CD14-positive monocyte (primary cell): ENCODE data around the gene RGMB. TPM values are rescaled to one million over a fixed set of nuclear protein-coding genes. Genes with fewer than 3 reads are reported as not detected.

Experiments
- DNase-seq, 3 donors: peaks; one replicate each; pipeline ENCODE4 v3.0.0-alpha.2; 2011 to 2022
- H2AFZ ChIP-seq: 2 replicates; pipeline ENCODE4 v1.6.0; 2012; ENCODE audit warnings: mild to moderate bottlenecking, low read depth, low read length, inconsistent platforms; ENCODE audit not compliant: insufficient read depth, poor library complexity, severe bottlenecking
- H3K27ac ChIP-seq, 2 donors: 1 replicate in 1 of 2; 2 replicates in 1 of 2; pipeline ENCODE4 v1.5.1; 2012 to 2013; ENCODE audit warnings: low read length in 2 of 2, control low read depth in 1 of 2, inconsistent platforms in 1 of 2, low read depth in 1 of 2, mild to moderate bottlenecking in 1 of 2
- H3K27me3 ChIP-seq, 2 donors: one replicate each; pipeline versions ENCODE4 v1.6.0 to v1.6.1; 2011 to 2013; ENCODE audit warnings: low read length in 2 of 2; ENCODE audit not compliant: control insufficient read depth in 2 of 2, insufficient read depth in 2 of 2
- H3K36me3 ChIP-seq, 2 donors: replicated peaks in 1 of 2; 1 replicate in 1 of 2; 2 replicates in 1 of 2; pipeline versions ENCODE4 v1.5.1 to v1.6.1; 2012 to 2013; ENCODE audit warnings: low read length in 2 of 2, control low read depth in 1 of 2, inconsistent platforms in 1 of 2, mild to moderate bottlenecking in 1 of 2; ENCODE audit not compliant: insufficient read depth in 2 of 2, control insufficient read depth in 1 of 2
- H3K4me1 ChIP-seq, 2 donors: 1 replicate in 1 of 2; 2 replicates in 1 of 2; pipeline versions ENCODE4 v1.5.1 to v1.6.1; 2012 to 2013; ENCODE audit warnings: low read length in 2 of 2, control low read depth in 1 of 2, inconsistent platforms in 1 of 2, mild to moderate bottlenecking in 1 of 2, moderate library complexity in 1 of 2; ENCODE audit not compliant: insufficient read depth in 2 of 2, control insufficient read depth in 1 of 2
- H3K4me2 ChIP-seq: replicated peaks from 2 replicates; pipeline ENCODE3; 2012; ENCODE audit warnings: low read length, moderate library complexity, mild to moderate bottlenecking; ENCODE audit not compliant: poor library complexity, severe bottlenecking; ENCODE audit errors: extremely low read depth
- H3K4me3 ChIP-seq, 3 experiments: fragments of 200-600 bp in 1 of 3; sonication (generic) in 1 of 3; replicated peaks in 1 of 3; 1 replicate in 2 of 3; 2 replicates in 1 of 3; pipeline ENCODE4 v1.5.1; 2011 to 2013; ENCODE audit warnings: low read length in 3 of 3, mild to moderate bottlenecking in 3 of 3, control low read depth in 2 of 3, low read depth in 2 of 3, inconsistent platforms in 1 of 3, moderate library complexity in 1 of 3
- H3K79me2 ChIP-seq: 2 replicates; pipeline ENCODE4 v1.6.0; 2012; ENCODE audit warnings: mild to moderate bottlenecking, control low read depth, inconsistent platforms, low read length, moderate library complexity; ENCODE audit not compliant: insufficient read depth
- H3K9ac ChIP-seq: 2 replicates; pipeline ENCODE4 v1.6.0; 2017; ENCODE audit warnings: low read length, mild to moderate bottlenecking; ENCODE audit not compliant: insufficient read depth, poor library complexity, severe bottlenecking
- H3K9me3 ChIP-seq, 2 donors: replicated peaks in 1 of 2; 1 replicate in 1 of 2; 2 replicates in 1 of 2; pipeline versions ENCODE4 v1.5.1 to v1.6.1; 2012 to 2013; ENCODE audit warnings: low read length in 2 of 2, control low read depth in 1 of 2; ENCODE audit not compliant: control insufficient read depth in 1 of 2, insufficient read depth in 1 of 2
- H4K20me1 ChIP-seq: 2 replicates; pipeline ENCODE4 v1.6.0; 2012; ENCODE audit warnings: mild to moderate bottlenecking, low read length, control low read depth, moderate library complexity; ENCODE audit not compliant: insufficient read depth
- H3K27ac Mint-ChIP-seq, 7 donors: one replicate each; pipeline ENCODE4 v1.8.0; 2020; ENCODE audit warnings: mild to moderate bottlenecking in 7 of 7, mixed read lengths in 7 of 7, moderate library complexity in 6 of 7, inconsistent platforms in 2 of 7
- H3K27me3 Mint-ChIP-seq, 3 donors: one replicate each; pipeline ENCODE4 v1.8.0; 2021 to 2022; ENCODE audit warnings: low read depth in 3 of 3, mild to moderate bottlenecking in 3 of 3, mixed read lengths in 3 of 3, moderate library complexity in 3 of 3, inconsistent platforms in 1 of 3
- H3K36me3 Mint-ChIP-seq, 2 donors: one replicate each; pipeline ENCODE4 v1.8.0; 2020; ENCODE audit warnings: mixed read lengths in 2 of 2, inconsistent platforms in 1 of 2, mild to moderate bottlenecking in 1 of 2
- H3K4me1 Mint-ChIP-seq: one replicate; pipeline ENCODE4 v1.8.0; 2020; ENCODE audit warnings: mild to moderate bottlenecking, mixed read lengths
- H3K4me3 Mint-ChIP-seq, 2 donors: one replicate each; pipeline ENCODE4 v1.8.0; 2020; ENCODE audit warnings: mild to moderate bottlenecking in 2 of 2, mixed read lengths in 2 of 2, moderate library complexity in 1 of 2
- H3K9me3 Mint-ChIP-seq, 7 donors: one replicate each; pipeline ENCODE4 v1.8.0; 2020 to 2022; ENCODE audit warnings: mixed read lengths in 7 of 7, mild to moderate bottlenecking in 6 of 7, moderate library complexity in 6 of 7, inconsistent platforms in 2 of 7
- CTCF ChIP-seq: fragments of 200-600 bp; IDR thresholded peaks from one replicate; pipeline ENCODE4 v1.8.0; 2022; ENCODE audit warnings: antibody characterized with exemption, mild to moderate bottlenecking
- WGBS: methylation state at CpG from one replicate; pipeline ENCODE4 v1.1.5; 2013; ENCODE audit warnings: missing lambda C conversion rate; ENCODE audit not compliant: insufficient coverage; 5-methylcytosine and 5-hydroxymethylcytosine counted together
- intact Hi-C, 2 donors: fragments of 100-400 bp; cut with micrococcal nuclease; formaldehyde crosslinking; loops; one replicate each; pipeline versions ENCODE4 v1.15.0 to v1.15.1; 2023
- polyA plus RNA-seq, 3 donors: library from polyadenylated mRNA; depleted of rRNA in 1 of 3; unstranded in 2 of 3; stranded (reverse) in 1 of 3; fragments of 300-500 nt in 2 of 3; fragments of >200 nt in 1 of 3; fragmentation: Illumina TruSeq in 2 of 3; gene quantifications; 1 replicate in 2 of 3; 2 replicates in 1 of 3; pipeline ENCODE4 v1.2.3, GENCODE V29; 2012 to 2021

Gene RGMB
- polyA plus RNA-seq, 3 donors, result 0.12 to 0.17 TPM; not detected in 1

- Mint-ChIP-seq H3K9me3 (peaks cover 2 to 26% (median 22%) of the 10 kb centered on the region in 7 donors), H3K36me3 (no peaks in the 10 kb centered on the region), H3K4me1 (peaks cover 7% of the 10 kb centered on the region), H3K4me3 (no peak overlapping the region), H3K27me3 (peaks cover 0 to under 1% (median 0%) of the 10 kb centered on the region in 3 donors), H3K27ac (no peak overlapping the region)
- Histone ChIP-seq H3K4me3 (no peak overlapping the region), H3K27me3 (no peaks in the 10 kb centered on the region), H4K20me1 (no peaks in the 10 kb centered on the region), H3K4me2 (no peak overlapping the region), H3K36me3 (no peaks in the 10 kb centered on the region), H3K27ac (no peak overlapping the region), H3K4me1 (no peaks in the 10 kb centered on the region), H3K9me3 (peaks cover 13 to 17% of the 10 kb centered on the region in 2 donors), H2AFZ (no peak overlapping the region), H3K79me2 (no peaks in the 10 kb centered on the region), H3K9ac (no peak overlapping the region)
- intact Hi-C loops, result no loop called here
- no peak for DNase-seq
- WGBS, result no CpG with 5 or more reads among the region's 1 CpG
- no peak for TF ChIP-seq CTCF
Measured at GRCh38 chr5:98840946-98841345, 67.5 kb downstream of the RGMB start.

- TF ChIP-seq CTCF, result no peak
- Histone ChIP-seq H3K9ac (no peak overlapping the region), H3K9me3 (peaks cover 13 to 17% of the 10 kb centered on the region in 2 donors), H3K4me3 (no peak overlapping the region), H3K4me1 (no peaks in the 10 kb centered on the region), H3K27ac (no peak overlapping the region), H3K27me3 (no peaks in the 10 kb centered on the region), H4K20me1 (no peaks in the 10 kb centered on the region), H3K36me3 (no peaks in the 10 kb centered on the region), H3K79me2 (no peaks in the 10 kb centered on the region), H2AFZ (no peak overlapping the region), H3K4me2 (no peak overlapping the region)
- intact Hi-C loops, result no loop called here
- no peaks in the 10 kb centered on the region for H3K36me3 Mint-ChIP-seq
- no peak overlapping the region for H3K4me3 Mint-ChIP-seq
- no peak for DNase-seq
- WGBS, result 100% methylated on average over 1 of the region's 3 CpGs
- peaks cover 2 to 31% (median 22%) of the 10 kb centered on the region in 7 donors for H3K9me3 Mint-ChIP-seq
- peaks cover 0 to 2% (median 0%) of the 10 kb centered on the region in 3 donors for H3K27me3 Mint-ChIP-seq
- no peak overlapping the region for H3K27ac Mint-ChIP-seq
- peaks cover 7% of the 10 kb centered on the region for H3K4me1 Mint-ChIP-seq
Measured at GRCh38 chr5:98843481-98843880, 70.0 kb downstream of the RGMB start.
